HG03064 (cell line): Measurements from ENCODE around the gene CSGALNACT2.
A peak's percentile ranks its signal among the peaks of the same experiment; 100 is the strongest.
"Not testable (repeated sequence)": the region's sequence is repeated elsewhere in the genome, so short reads cannot be mapped to it uniquely, and the experiment has no call there.

Experiments
- ATAC-seq: cut with Tn5 transposase; IDR thresholded peaks from one replicate; pipeline ENCODE4 v1.9.1; 2021; ENCODE audit warnings: low read depth; ENCODE audit not compliant: unreplicated experiment

The CSGALNACT2 gene, protein sequence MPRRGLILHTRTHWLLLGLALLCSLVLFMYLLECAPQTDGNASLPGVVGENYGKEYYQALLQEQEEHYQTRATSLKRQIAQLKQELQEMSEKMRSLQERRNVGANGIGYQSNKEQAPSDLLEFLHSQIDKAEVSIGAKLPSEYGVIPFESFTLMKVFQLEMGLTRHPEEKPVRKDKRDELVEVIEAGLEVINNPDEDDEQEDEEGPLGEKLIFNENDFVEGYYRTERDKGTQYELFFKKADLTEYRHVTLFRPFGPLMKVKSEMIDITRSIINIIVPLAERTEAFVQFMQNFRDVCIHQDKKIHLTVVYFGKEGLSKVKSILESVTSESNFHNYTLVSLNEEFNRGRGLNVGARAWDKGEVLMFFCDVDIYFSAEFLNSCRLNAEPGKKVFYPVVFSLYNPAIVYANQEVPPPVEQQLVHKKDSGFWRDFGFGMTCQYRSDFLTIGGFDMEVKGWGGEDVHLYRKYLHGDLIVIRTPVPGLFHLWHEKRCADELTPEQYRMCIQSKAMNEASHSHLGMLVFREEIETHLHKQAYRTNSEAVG

DNA sequence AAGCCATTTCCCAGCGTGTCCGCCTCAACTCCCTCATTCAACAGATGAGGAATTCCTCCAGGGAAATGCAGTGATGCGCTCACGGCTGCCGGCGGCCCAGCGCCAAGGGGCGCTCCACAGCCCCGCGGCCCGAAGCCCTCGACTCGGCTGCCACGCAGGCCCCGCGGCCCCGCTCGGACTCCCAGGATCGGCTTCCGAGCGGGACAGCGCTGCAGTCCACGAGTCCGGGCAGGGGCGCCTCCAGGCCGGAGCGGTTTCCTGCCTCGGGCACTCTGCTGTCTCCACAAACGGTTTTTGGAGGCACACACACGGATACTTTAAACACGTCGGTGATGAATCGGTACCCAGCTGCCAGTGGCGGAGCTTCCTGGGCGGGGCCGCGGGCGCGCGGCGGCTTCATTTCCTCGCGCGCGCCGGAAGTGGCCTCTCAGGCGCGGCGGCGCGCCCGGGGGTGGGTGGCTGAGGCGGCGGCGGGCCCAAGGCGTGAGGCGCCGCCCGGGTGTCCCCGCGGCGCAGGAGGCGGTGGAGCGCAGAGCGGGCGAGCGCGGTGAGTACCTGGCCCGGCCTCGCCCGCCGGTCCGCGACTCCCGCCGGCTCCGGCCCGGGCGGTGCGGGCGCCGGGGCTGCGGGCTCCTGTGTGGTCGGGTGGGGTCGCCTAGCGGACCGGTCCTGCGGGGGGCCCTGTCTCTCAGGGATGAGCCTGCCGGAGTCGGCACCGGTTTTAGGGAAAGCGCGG lies at the start of gene CSGALNACT2:
Gene CSGALNACT2 (plus strand): TSS at position 425 of the 736 bp plus-strand sequence. CDS start 16,705 bp downstream, outside the sequence.
- ATAC-seq, result peak; percentile 65

DNA sequence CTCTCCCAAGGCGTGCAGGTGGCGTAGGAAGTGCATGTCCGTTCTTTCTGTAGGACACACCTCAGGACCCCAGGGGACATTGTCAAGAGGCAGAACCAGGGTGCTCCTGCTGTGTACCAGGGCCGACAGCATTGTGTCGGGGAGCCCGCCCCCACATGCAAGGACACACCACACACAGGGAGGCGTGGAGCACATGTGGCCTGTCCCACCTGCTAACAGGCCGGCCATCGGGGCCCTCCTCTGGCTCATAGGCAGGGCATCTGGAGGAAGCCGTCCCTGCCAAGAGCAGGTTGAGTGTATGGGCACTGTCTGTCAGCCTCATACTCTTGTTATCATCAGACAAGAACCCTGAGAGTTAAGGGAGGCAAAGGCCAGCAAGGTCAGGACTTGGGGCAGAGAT lies 48.7 kb upstream of the CSGALNACT2 start:
- ATAC-seq, result no peak

DNA sequence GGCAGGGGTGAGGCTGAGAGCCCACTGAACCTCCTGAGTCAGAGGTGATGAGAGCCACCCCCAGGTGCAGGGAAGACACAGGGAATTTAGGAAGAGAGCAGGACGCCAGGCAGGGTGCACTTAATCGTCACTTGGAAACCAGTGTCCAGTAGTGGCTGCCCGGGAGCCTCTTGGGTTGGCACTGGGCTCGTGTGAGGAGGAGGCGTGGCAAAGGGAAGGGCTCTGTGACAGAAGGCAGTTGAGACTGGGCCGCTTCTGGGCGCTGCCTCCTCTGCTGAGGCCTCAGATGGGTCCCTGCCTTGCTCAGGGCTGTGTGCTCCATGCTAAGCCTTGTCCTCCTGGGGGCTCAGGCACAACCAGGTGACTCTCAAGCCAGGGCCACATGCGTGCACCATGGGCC lies 48.1 kb upstream of the CSGALNACT2 start:
- ATAC-seq, result no peak

DNA sequence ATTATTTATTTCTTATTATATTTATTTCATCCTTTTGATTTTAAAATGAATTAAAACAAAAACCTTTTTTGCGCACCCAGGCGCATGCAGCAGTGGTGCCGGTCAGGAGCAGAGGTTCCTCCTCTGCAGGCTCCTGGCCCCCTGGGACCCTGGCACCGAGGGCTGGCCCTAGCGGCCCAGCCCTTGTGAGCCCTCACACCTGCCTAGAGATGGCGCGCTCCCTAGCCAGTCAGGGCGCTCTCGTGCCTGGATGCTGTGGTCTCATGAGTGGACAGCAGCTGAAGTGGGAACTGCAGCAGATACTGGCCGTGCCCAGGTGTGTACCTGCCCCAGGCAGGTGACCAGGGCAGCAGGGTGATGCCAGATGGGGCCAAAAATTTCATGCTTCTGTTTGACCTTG lies 47.6 kb upstream of the CSGALNACT2 start:
- no peak for ATAC-seq

DNA sequence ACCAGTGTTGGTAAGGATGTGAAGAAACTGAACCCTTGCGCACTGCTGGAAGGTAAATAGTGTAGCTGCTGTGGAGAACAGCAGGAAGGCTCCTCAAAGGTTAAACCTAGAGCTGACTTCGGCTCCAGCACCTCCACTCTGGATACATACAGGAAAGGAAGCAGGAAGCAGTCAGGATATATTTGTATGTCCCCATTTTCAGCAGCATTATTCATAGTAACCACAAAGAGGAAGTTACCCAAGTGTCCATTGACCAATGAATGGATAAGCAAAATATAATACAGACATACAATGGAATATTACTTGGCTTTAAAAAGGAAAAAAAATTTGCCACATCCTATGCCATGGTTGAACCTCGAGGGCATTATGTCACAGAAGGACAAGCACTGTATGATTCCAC lies 46.4 kb upstream of the CSGALNACT2 start:
- ATAC-seq, result no peak

DNA sequence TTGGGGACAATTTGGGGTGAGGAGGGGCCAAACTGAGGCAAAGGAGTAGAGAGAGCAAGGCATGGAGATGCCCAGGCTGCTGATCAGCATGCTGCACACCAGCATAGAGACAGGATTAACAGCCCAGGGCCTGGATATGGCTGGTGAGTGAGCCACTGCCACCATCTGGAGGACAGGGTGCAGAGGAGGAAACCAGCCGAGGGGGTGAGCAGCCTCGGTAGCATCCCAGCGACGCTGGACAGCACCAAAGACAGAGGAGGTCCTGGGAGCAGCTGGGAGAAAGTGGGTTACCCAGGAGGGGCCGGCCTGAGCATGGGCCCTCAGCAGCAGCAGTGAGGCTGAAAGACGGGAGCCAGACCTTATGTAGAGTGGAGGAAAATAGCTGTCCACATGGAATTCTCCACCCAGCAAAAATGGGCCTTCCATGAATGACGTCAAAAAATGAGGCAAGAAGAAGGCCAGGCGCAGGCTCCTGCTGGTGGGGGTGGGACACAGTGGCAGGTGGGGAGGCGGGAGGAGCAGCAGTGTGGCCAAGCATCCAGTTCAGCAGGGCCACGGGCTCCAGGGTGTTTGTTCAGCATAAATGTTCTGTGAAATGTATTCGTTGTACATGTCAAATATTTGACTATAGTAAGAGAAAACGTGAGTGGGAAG lies 44.7 kb upstream of the CSGALNACT2 start:
- no peak for ATAC-seq

DNA sequence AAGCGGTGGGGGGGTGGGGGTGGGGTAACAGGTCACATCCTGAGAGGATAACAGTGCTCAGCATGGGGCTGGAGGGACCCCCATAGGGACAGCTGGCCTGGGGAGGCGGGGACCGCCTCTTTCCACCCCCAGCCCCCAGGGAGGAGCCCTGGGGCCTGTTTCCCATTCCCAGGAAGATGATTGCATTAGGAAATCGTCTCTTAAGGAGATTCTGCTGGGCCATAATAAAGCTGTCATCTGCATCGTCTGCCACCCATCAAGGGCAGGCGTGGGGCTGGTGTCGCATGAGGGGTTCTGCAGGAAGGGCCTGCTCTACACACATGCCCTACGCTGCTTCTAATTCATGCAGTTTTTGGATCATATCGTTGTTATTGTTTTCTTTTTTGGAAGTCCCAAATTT lies 44.2 kb upstream of the CSGALNACT2 start:
- ATAC-seq, result no peak

DNA sequence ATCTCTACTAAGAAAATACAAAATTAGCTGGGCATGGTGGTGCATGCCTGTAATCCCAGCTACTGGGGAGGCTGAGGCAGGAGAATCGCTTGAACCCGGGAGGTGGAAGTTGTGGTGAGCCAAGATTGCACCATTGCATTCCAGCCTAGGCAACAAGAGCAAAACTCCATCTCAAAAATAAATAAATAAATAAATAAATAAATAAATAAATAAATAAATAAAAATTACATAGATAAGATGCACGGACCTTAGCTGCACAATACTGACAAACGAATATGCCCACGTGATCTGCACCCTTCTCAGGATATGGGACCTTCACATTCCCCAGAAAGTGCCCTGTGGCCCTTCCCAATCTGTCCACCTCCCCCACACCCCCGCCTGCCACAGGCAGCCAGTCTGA lies 38.9 kb upstream of the CSGALNACT2 start:
- ATAC-seq, result not testable (repeated sequence)

DNA sequence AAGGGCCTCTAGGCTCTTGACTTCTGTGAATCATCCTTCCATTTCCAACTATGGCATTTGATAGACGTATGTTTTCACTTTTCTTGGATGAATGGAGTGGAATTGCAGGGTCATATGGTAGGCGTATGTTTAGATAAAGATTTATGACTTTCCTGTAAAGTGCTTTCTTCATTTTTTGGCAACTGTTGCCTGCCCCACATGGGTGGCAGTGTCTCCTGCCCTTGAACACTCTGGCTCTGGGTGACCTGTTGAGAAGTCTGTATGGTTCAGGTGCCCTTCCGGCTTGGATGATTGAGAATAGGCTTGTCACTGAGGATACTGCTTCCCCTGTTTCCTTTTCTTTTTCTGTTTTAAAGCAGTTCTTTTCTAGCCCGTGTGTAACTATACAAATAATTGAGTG lies 38.3 kb upstream of the CSGALNACT2 start:
- ATAC-seq, result no peak

DNA sequence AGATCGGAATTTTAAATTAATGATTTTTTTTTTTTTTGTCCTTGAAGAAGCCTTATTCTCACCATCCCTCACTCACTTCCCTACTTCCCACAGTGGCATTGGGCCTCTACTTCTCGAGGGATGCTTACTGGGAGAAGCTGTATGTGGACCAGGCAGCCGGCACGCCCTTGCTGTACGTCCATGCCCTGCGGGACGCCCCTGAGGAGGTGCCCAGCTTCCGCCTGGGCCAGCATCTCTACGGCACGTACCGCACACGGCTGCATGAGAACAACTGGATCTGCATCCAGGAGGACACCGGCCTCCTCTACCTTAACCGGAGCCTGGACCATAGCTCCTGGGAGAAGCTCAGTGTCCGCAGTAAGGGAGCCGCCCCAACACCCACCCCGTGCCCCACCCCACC lies 37.9 kb upstream of the CSGALNACT2 start:
- ATAC-seq, result no peak

DNA sequence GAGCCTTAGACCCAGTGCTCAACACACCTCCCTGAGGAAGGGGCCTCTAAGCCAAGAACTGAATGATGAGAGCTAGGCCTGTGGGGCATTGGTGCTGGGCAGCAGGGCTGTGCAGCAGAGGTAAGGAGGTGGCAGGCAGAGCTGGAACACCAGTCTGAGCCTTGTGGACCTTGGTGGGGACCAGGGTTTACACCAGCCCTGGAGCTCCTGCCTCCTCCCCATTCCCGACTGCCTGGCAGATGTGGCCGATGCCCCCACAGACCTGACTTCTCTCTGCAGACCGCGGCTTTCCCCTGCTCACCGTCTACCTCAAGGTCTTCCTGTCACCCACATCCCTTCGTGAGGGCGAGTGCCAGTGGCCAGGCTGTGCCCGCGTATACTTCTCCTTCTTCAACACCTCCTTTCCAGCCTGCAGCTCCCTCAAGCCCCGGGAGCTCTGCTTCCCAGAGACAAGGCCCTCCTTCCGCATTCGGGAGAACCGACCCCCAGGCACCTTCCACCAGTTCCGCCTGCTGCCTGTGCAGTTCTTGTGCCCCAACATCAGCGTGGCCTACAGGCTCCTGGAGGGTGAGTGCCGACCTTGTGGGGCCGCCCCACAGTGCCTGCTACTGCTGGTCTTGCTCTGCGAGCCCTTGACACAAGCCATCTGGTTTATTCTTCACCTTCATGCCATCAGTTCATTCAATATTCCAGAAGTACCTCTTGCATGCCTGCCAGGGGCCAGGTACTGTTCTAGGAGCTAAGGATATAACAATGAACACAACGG lies 36.0 kb upstream of the CSGALNACT2 start:
- no peak for ATAC-seq

DNA sequence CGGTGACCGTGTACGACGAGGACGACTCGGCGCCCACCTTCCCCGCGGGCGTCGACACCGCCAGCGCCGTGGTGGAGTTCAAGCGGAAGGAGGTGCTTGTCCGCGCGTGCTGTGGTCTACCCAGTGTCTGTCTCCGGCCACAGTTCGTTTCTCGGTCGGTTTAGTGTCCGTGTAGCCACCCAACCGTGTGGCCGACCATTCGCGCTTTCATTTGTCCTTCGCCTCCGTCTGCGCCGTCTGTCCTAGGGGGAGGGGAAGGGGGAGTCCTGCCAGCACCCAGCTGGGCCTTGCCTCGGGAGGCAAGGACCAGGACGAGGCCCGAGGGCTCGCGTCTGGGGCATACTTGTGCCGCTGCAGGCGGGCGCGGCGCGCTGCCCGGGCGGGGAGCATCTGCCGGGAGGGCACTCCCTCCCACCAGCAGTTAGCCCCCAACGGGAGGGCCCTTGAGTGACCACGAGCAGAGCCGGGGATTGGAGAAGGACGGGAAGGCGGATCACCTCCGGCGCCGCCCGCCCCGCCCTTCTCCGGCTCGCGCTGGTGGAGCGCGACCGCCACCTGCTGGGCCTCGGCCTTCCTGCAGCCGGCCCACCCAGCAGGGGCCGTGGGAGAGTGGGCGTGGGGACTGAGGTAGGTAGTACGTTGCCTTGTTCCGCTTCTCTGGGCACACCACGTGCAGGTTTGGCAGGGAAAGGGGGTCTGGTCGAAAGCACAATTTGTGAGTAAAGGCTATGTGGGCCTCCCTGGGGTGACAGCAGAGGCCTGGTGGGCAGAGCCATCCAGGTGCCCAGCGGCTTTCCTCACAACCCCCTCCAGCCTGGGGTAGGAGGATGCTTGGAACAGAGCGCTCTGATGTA lies 32.9 kb upstream of the CSGALNACT2 start:
- ATAC-seq, result peak; percentile 79

DNA sequence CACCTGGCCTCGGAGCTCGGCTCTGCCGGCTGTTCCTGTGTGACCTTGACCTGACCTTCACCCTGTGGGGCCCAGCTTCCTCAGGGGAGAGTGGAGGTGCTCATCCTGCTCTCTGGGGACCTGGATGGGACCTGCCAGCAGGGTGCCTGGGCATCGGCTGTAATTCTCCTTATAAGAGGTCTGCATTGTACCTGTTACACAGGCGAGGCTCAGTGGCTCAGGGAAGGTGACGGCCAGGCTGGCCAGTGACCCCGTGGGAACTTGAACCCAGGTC lies 32.4 kb upstream of the CSGALNACT2 start:
- ATAC-seq, result no peak

DNA sequence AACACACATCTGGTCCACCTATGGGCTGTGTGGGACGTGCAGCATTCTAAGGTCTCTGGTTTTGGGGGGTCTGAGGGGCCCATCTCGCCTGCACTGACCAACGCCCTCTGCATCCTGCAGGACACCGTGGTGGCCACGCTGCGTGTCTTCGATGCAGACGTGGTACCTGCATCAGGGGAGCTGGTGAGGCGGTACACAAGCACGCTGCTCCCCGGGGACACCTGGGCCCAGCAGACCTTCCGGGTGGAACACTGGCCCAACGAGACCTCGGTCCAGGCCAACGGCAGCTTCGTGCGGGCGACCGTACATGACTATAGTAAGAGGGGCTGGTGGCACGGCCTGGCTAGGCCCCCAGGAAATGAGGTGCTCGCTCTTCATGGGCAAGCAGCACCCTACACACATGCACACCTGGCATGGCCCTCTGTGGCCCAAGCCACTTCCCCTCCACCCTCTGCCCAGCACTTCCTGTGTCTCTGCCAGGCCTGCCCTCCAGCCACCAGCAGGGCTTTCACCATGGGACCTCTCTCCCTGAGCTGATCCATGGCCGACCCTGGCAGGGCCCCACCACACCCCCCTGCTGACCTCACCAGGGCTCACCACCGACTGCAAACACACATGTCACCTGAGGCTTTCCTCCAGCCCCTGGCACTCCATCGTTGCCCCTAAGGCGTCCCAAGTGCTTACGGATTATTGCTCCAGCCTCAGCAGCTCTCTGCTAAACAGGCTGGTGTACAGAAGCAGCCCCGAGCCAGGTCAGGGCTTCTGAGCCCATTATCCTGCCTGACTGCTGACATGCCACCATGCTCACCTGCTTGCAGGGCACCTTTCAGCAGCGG lies 31.8 kb upstream of the CSGALNACT2 start:
- ATAC-seq, result no peak

DNA sequence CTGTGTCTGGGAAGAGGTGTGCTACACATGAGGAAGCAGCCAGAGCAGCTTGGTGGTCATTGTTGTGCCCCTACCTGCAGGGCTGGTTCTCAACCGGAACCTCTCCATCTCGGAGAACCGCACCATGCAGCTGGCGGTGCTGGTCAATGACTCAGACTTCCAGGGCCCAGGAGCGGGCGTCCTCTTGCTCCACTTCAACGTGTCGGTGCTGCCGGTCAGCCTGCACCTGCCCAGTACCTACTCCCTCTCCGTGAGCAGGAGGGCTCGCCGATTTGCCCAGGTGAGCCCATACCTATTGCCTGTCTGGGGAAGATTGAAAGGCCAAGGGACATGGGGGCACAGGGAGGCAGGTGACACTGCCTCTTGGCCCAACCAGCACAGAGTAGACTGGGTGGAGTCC lies 29.3 kb upstream of the CSGALNACT2 start:
- ATAC-seq, result no peak

DNA sequence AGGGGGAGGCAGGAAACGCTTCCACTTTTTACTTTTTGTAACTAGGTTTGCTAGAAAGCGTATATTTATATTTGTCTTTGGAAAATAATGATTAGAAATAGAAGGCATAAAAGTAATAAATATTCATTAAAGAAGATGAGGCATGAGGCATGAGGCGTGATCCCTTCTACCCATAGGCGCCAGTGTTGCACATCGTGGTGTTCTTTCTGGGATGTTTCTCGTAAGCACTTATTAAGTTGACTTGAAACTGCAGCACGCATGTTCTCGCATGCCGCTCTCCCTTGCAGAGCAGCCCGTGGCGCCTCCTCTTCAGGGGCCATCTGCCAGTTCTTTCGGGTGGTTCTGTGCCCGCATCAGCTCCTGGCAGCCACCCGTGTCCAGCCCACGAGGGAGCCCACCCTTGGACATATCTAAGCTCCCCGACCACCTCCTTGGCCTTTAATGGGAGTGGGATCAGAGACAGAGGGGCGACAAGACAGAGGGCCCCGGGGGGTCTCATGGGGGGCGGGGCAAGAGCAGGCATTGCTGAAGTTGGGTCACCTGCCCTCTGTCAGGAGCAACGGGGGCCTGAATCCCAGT lies 28.5 kb upstream of the CSGALNACT2 start:
- ATAC-seq, result no peak

DNA sequence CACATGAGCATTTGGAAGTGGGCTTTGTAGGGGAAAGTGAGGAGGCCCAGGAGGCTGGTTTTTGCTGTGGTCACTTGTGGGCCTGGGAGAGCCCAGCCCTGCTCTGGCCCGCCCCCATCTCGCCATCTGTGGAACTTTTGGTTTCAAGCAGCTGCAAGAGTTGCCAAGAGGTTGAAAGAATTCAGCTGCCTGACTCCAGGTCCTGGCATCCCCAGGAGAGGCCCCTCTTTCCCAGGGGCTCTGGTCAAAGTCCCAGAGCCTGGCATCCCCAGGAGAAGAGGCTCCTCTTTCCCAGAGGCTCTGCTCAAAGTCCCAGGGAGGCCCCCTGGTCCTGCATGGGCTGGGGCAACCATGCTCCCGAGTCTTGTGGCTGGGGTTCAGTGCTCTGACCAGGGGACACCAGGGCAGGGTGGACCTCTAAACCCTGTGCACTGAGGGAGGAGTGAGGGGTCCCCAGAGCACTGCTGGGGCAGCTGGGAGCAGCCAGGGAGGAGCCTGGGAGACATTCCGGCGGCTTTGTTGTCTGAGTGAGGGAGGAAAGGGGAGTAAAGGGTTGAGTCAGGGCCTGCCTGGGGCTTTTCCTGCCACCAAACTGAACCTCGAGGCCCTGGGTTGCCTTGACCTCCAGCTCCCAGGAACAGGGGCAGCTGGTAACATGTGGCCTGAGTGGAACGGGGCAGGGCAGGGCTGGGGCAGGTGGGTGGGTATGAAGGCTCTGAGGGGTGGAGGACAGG lies 27.7 kb upstream of the CSGALNACT2 start:
- peak; percentile 59 for ATAC-seq

DNA sequence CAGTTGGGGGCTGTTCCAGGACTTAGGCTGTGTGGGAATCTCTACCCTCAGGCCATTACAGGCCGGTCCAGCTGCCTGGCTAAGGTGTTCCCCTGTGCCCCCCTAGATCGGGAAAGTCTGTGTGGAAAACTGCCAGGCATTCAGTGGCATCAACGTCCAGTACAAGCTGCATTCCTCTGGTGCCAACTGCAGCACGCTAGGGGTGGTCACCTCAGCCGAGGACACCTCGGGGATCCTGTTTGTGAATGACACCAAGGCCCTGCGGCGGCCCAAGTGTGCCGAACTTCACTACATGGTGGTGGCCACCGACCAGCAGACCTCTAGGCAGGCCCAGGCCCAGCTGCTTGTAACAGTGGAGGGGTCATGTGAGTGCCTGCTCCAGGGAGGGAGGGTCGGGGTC lies 27.1 kb upstream of the CSGALNACT2 start:
- no peak for ATAC-seq
